ENCODE results near the gene PRKRIP1. TPM values are rescaled to one million over a fixed set of nuclear protein-coding genes. Genes with fewer than 3 reads are reported as not detected.
A peak's percentile ranks its signal among the peaks of the same experiment; 100 is the strongest.
"Not testable (repeated sequence)": the region's sequence is repeated elsewhere in the genome, so short reads cannot be mapped to it uniquely, and the experiment has no call there.

PRKRIP1 gene
- total and polyA plus RNA-seq, 4 donors, result 14.6 to 29.2 (median 23.6) TPM

GRCh38 chr7:102404005-102404861 lies 8.1 kb downstream of the PRKRIP1 start:
- TF ChIP-seq, protein P1, sequence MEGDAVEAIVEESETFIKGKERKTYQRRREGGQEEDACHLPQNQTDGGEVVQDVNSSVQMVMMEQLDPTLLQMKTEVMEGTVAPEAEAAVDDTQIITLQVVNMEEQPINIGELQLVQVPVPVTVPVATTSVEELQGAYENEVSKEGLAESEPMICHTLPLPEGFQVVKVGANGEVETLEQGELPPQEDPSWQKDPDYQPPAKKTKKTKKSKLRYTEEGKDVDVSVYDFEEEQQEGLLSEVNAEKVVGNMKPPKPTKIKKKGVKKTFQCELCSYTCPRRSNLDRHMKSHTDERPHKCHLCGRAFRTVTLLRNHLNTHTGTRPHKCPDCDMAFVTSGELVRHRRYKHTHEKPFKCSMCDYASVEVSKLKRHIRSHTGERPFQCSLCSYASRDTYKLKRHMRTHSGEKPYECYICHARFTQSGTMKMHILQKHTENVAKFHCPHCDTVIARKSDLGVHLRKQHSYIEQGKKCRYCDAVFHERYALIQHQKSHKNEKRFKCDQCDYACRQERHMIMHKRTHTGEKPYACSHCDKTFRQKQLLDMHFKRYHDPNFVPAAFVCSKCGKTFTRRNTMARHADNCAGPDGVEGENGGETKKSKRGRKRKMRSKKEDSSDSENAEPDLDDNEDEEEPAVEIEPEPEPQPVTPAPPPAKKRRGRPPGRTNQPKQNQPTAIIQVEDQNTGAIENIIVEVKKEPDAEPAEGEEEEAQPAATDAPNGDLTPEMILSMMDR (IDR thresholded peaks at IDR 0.05; ENCODE audit: control extremely low read depth, extremely low read depth), result peak; percentile 48
- peak in 2 of 3 donors; percentile 18 to 29 for DNase-seq

GRCh38 chr7:102404862-102405188 lies 8.7 kb downstream of the PRKRIP1 start:
- ATAC-seq (ENCODE audit: insufficient read depth, low FRiP score); H3K9ac ChIP-seq (ENCODE audit: insufficient read depth in 1 of 2, low read length in 2 of 2); H3K9me3 ChIP-seq (ENCODE audit: control insufficient read depth in 4 of 4, insufficient read depth in 3 of 4, low read length in 3 of 4); DNase-seq; H3K4me3 ChIP-seq; H3K27me3 ChIP-seq (ENCODE audit: control insufficient read depth in 3 of 3, insufficient read depth in 3 of 3, low read length in 2 of 3); H3K4me1 ChIP-seq (ENCODE audit: control insufficient read depth in 5 of 5, insufficient read depth in 5 of 5, low read length in 5 of 5); H3K27ac ChIP-seq (ENCODE audit: low read depth in 1 of 2, low read length in 1 of 2): not testable (repeated sequence)
- H3K36me3 ChIP-seq (ENCODE audit: control insufficient read depth in 4 of 4, insufficient read depth in 4 of 4, low read length in 4 of 4), result peaks cover 25 to 64% (median 48%) of the 10 kb centered on the region in 4 donors
- WGBS, 2 donors, result 95 to 96% methylated on average over 5 of the region's 5 CpGs

More at GRCh38 chr7:102404005-102404861, 8.1 kb downstream of the PRKRIP1 start:
- Histone ChIP-seq H3K27ac (ENCODE audit: low read depth in 1 of 2, low read length in 1 of 2) (no peak overlapping the region), H3K9me3 (ENCODE audit: control insufficient read depth in 4 of 4, insufficient read depth in 3 of 4, low read length in 3 of 4) (no peaks in the 10 kb centered on the region), H3K4me3 (no peak overlapping the region), H3K36me3 (ENCODE audit: control insufficient read depth in 4 of 4, insufficient read depth in 4 of 4, low read length in 4 of 4) (peaks cover 29 to 65% (median 47%) of the 10 kb centered on the region in 4 donors), H3K27me3 (ENCODE audit: control insufficient read depth in 3 of 3, insufficient read depth in 3 of 3, low read length in 2 of 3) (no peaks in the 10 kb centered on the region), H3K9ac (ENCODE audit: insufficient read depth in 1 of 2, low read length in 2 of 2) (no peak overlapping the region), H3K4me1 (ENCODE audit: control insufficient read depth in 5 of 5, insufficient read depth in 5 of 5, low read length in 5 of 5) (peaks cover 0 to 2% (median 0%) of the 10 kb centered on the region in 5 donors)
- WGBS, 2 donors, result 72 to 73% methylated on average over 15 of the region's 15 CpGs
- peak; percentile 81 for ATAC-seq (ENCODE audit: insufficient read depth, low FRiP score)

DNA sequence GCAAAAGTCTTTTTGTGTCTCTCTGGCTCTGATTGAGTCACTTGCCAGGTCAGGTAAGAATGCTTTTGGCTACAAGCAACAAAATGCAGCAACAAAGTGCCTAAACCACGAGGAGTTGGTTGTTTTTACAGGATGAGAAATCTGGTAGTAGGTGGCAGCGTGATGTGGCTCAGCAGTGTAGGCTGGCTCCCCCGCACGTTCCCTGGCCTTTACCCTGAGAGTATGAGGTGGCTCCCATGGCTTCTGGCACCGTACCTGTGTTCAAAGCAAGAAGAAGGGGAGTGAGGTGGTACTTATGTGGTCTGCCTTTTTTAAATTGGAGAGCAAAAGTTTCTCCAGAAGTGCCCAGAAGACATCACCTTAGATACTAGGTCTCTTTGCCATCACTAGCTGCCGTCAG lies 11.7 kb downstream of the PRKRIP1 start:
- Histone ChIP-seq H3K36me3 (ENCODE audit: control insufficient read depth in 4 of 4, insufficient read depth in 4 of 4, low read length in 4 of 4) (peaks cover 18 to 61% (median 53%) of the 10 kb centered on the region in 4 donors), H3K9ac (ENCODE audit: insufficient read depth in 1 of 2, low read length in 2 of 2) (no peak overlapping the region)

DNA sequence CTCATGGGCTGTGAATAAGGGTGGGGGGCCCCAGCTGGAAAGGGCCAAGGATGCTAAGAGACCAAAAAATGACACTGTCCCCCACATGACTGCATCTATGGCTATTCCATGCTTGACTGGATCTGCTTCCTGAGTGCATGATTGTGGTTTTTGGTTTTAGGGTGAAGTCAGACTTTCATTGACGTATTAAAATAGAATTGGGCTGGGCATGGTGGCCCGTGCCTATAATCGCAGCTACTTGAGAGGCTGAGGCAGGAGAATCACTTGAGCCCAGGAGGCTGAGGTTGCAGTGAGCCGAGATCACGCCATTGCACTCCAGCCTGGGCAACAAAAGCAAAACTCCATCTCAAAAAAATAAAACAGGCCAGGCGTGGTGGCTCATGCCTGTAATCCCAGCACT lies 12.4 kb downstream of the PRKRIP1 start:
- not testable (repeated sequence) for H3K27ac ChIP-seq (ENCODE audit: low read depth in 1 of 2, low read length in 1 of 2); H3K27me3 ChIP-seq (ENCODE audit: control insufficient read depth in 3 of 3, insufficient read depth in 3 of 3, low read length in 2 of 3); H3K9me3 ChIP-seq (ENCODE audit: control insufficient read depth in 4 of 4, insufficient read depth in 3 of 4, low read length in 3 of 4); H3K9ac ChIP-seq (ENCODE audit: insufficient read depth in 1 of 2, low read length in 2 of 2); H3K4me3 ChIP-seq; DNase-seq; ATAC-seq (ENCODE audit: insufficient read depth, low FRiP score); H3K4me1 ChIP-seq (ENCODE audit: control insufficient read depth in 5 of 5, insufficient read depth in 5 of 5, low read length in 5 of 5)
- peaks cover 13 to 60% (median 51%) of the 10 kb centered on the region in 4 donors for H3K36me3 ChIP-seq (ENCODE audit: control insufficient read depth in 4 of 4, insufficient read depth in 4 of 4, low read length in 4 of 4)
- 90 to 96% methylated on average over 6 of the region's 6 CpGs for WGBS, 2 donors

More for the DNA sequence above, 11.7 kb downstream of the PRKRIP1 start:
- Histone ChIP-seq H3K4me1 (ENCODE audit: control insufficient read depth in 5 of 5, insufficient read depth in 5 of 5, low read length in 5 of 5) (peaks cover 0 to 2% (median 0%) of the 10 kb centered on the region in 5 donors), H3K9me3 (ENCODE audit: control insufficient read depth in 4 of 4, insufficient read depth in 3 of 4, low read length in 3 of 4) (peaks cover 0 to 6% (median 0%) of the 10 kb centered on the region in 4 donors), H3K27ac (ENCODE audit: low read depth in 1 of 2, low read length in 1 of 2) (no peak overlapping the region), H3K27me3 (ENCODE audit: control insufficient read depth in 3 of 3, insufficient read depth in 3 of 3, low read length in 2 of 3) (no peaks in the 10 kb centered on the region), H3K4me3 (no peak overlapping the region)
- WGBS, 2 donors, result 96 to 97% methylated on average over 6 of the region's 6 CpGs
- TF ChIP-seq, protein P1 (IDR thresholded peaks at IDR 0.05; ENCODE audit: control extremely low read depth, extremely low read depth), result no peak
- ATAC-seq (ENCODE audit: insufficient read depth, low FRiP score) (no peak), DNase-seq (no peak)
